ENCODE data around the gene RAB33A.

GRCh38 chrX:130158311-130158710 is 13.5 kb upstream of the RAB33A start:
- TF ChIP-seq CTCF (IDR thresholded peaks at IDR 0.05) (no peak), POLR2A (IDR thresholded peaks at IDR 0.05) (no peak)

Data from testis (tissue), 2 donors.